GM19324 (cell line): ENCODE measurements around the gene ERAP2.
"Not testable (repeated sequence)": the region's sequence is repeated elsewhere in the genome, so short reads cannot be mapped to it uniquely, and the experiment has no call there.

ENCODE experiments used
- ATAC-seq: cut with Tn5 transposase; IDR thresholded peaks from one replicate; pipeline ENCODE4 v1.9.1; 2021; ENCODE audit warnings: mild to moderate bottlenecking, moderate library complexity; ENCODE audit not compliant: unreplicated experiment, low FRiP score

ERAP2 gene

DNA sequence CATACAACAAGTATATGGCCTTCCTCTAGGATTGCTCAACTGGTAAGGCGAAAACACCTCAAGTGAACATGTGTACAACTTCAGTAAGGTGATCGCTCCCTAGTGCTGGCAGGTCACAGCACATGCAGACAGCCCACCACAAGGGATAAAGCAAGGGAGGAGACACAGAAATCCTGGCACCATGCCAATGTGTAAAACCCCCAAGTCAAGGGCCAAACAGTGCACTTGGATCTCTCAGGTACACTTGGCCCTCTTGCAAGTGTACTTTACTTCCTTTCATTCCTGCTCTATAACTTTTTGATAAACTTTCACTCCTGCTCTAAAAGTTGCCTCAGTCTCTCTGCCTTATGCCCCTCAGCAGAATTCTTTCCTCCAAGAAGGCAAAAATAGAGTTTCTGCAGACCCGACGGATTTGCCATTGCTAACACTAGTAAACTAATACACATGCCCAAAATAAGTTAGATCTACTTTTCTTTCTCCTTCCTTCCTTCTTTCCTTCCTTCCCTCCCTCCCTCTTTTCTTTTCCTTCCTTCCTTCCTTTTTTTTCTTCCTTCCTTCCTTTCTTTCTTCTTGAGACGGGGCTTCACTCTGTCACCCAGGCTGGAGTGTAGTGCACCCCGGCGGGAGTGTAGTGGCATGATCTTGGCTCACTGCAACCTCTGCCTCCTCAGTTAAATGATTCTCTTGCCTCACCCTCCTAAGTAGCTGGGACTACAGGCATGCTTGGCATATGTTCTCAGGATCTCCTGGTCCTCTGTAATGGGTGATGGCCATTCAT, 52.8 kb downstream of the ERAP2 start:
- ATAC-seq = no peak

- no peak for ATAC-seq
Observed at GRCh38 chr5:96930058-96930457, 53.8 kb downstream of the ERAP2 start.

GRCh38 chr5:96930589-96930988, 54.3 kb downstream of the ERAP2 start:
- no peak for ATAC-seq

DNA sequence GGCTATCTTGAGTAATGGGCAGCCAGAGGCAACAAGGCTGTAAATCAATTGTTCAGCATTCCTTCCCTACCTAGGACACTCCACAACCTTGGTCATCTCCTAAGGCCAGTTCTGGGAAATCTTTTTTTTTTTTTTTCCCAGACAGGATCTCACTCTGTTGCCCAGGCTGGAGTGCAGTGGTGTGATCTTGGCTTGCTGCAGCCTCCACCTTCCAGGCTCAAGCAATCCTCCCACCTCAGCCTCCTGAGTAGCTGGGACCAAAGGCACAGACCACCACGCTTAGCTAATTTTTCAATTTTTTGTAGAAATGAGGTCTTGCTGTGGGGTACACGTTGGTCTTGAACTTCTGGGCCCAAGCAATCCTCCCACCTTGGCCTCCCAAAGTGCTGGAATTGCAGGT, 54.7 kb downstream of the ERAP2 start:
- ATAC-seq = not testable (repeated sequence)

- no peak for ATAC-seq
Observed at GRCh38 chr5:96931605-96932004, 55.3 kb downstream of the ERAP2 start.

- ATAC-seq = no peak
Observed at GRCh38 chr5:96932026-96932425, 55.7 kb downstream of the ERAP2 start.

GRCh38 chr5:96933764-96934707, 57.7 kb downstream of the ERAP2 start:
- ATAC-seq = no peak

DNA sequence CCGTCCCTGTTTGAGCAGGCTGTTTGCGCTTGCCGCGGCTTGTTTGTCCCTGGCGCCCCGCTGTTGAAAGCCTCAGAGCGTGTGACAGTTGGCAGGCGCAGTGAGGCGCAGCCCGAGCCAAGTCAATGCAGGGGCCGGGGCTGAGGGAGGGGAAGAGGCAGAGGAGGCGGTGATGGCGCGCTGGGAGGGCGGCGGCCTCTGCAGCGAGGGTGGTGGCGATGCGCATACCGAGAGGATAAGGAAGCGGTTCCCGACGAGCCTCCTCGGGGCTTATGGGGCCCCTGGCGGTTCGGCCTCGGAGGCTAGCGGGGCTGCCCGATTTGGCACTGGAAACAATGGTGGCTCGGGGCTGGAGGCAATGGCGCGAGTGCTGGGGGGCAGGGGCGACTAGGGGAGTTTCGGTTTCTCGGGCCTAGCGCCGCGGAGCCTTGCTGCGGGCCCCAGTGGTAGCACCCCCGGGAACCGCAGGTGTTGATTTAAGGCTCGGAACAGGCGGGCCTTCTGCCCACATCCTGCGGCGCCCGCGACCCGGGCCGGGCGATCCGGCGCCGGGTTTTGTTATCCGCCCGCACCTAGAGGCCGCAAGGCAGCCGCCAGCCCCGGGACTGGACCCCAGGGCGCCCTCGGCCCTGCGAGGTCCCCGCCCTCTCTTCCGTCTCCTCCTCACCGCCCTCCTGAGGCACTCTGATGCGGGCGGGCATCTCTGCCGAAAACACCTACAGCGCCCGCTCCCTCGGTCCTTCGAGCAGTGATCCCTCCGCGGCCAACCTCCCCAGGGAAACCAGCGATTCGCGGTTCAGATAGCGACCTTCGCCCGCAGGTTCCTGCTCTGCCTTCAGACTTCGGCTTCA, 58.6 kb downstream of the ERAP2 start:
- peak; percentile 70 for ATAC-seq

DNA sequence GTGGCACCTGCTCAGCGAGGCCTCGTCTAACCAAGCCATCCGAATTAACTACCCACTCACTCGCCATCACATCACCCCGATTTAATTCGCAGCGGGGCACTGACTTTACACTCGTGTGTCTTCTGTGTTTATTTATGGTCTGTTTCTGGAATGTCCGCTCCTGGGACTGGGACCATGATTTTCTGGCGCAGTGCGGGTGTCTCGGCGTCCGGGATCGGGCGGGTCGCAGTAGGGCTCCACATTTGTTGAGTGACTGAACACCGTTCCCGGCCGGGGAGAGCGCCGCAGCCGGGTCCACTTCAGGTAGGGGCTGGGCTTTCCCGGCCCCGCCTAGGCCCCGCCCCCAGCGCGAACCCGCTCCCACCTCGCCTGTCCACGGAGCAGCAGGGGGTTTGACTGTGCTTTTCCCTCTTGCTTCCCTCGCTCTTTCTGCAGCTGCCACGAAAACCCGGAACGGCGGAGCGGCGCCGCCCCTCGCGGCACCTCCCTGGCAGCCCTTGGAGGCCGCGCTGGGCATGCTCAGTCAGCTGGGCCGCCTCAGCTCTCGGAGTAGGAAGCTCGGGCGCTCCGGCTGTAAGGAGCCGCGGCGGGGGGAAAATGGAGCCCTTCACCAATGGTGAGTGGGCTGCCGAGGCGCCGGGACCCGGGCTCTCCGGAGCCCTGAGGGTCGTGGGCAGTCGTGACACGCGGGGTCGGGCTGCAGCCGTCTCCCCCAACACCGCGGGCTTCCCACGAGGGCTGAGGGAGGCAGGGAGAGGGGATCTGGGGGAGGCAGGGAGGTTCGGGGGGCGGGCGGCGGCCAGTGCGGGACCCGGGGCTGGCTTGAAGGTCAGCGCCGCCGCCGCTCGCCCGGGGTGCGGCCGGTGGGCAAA, 59.5 kb downstream of the ERAP2 start, which contains the start of gene LNPEP:
Gene LNPEP, plus strand, starts transcription at position 522 of the 872 bp plus-strand sequence. Its CDS starts 76 bp downstream, at position 598.
- ATAC-seq = peak; percentile 54

DNA sequence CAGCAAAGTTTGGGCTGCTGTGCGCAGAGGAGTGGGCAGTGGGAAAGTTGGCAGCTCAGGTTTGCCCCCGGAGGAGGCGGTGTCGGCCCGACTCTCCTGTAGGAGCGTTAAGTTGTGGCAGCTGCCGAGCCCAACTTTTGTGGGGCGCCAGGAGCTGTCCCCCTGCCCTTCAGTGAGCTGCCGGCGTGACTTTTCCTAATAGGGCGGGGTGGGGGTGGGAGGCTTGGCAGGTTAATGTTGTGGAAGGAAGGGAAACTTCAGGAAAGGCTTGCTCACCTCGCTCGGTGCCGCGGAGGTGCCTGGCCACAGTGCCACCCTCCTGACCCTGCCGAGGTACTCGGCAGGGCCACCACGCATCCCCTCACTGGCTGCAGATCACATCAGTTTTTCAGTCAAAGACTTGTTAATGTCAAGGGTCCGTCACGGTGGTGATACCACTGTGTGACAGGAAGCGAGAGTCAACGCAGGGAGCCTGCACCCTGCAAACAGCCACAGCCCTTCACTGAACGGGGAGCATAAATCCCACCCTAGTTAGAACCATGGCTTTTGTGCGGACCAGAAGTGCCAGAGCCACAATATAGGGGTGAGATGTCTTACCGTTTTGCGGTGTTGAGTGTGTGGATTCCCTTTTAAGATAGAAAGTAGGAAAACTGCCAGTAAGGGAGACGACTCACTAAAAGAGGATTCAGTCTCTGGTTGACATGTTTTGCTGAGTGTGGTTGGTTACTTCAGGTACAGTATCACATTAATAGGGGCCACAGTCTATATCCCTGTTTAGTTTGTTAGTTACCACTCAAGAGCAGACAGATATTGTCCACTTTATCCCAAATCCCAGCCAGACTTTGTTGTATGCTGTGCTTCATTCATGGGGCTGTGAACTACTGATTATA, 60.4 kb downstream of the ERAP2 start:
- peak; percentile 14 for ATAC-seq

DNA sequence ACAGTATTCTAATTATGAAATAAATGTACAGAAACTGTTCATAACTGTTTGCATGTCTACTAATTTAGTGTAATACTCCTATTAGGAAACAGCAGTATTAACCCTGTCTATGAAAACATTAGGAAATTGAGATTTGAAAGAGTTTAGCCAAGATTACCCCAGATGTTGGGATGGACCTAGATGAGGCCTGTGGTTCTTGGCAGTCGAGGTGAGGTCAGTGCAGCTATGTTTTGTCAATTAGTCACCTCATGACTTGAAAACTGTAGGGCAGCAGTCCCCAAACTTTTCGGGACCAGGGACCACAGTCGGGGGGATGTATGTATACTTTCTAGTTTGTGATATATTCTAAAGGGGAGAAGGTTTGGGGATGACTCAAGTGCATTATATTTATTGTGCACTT, 64.3 kb downstream of the ERAP2 start:
- no peak for ATAC-seq

DNA sequence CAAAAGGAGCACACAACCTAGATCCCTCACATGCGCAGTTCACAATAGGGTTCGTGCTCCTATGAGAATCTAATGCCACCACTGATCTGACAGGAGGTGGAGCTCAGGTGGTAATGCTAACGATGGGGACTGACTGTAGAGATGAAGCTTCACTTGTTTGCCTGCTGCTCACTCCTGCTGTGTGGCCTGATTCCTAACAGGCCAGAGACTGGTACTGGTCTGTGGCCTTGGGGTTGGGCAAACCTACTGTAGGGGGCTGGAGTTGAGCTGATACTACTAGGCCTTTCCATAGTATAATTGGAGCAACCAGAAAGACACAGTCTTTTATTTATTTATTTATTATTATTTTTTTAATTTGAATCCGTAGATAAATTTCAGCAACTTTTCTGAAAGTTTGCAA, 64.8 kb downstream of the ERAP2 start:
- ATAC-seq = no peak

GRCh38 chr5:96942078-96942477, 65.8 kb downstream of the ERAP2 start:
- no peak for ATAC-seq

DNA sequence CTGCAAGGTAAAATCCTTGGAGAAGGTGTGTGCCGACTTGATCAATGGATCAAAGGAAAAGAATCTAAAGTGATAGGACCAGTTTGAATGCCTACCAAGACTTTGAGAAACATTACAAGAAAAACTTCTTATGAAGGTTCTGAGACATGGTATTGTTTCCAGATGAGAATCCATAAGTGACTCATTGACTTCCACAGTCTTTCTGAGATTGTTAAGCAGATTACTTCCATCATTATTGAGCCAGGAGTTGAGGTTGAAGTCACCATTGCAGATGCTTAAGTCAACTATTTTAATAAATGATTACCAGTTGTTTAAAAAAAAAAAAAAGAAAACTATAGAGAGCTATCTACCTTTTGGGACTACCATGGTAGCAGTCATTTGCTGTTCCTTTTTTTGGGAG, 66.6 kb downstream of the ERAP2 start:
- no peak for ATAC-seq

GRCh38 chr5:96943799-96944198, 67.5 kb downstream of the ERAP2 start:
- ATAC-seq = no peak

DNA sequence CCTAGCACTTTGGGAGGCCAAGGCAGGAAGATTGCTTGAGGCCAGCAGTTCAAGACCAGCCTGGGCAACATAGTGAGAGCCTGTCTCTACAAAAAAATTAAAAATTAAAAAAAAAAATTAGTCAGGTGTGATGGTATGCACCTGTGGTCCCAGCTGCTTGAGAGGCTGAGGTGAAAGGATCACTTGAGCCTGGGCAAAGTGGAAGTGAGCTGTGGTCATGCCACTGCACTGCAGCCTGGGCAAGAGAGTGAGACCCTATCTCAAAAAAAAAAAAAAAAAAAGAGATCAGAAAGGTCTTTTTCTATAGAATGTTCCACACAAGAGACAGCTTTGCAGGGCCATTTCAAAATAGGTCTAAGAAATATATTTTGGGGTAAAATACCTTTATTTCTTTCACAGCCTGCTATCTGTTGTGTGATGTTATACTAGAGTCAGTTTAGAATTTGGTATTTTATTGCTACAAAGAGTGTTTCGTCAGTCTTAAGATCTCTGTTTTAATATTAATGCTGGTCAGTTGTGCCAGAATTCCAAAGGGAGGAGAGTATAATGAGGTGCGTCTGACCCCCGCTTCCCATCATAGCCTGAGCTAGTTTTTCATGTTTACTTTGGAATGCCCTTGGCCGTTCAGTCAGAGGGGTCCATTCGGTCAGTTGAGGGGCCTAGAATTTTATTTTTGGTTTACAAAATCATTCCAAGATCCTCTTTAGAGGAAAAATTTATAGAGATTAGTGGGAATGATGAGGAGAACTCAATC, 69.0 kb downstream of the ERAP2 start:
- no peak for ATAC-seq

GRCh38 chr5:96946381-96946780, 70.1 kb downstream of the ERAP2 start:
- no peak for ATAC-seq
